Measurements from ENCODE around the gene MYEOV. TPM values are rescaled to one million over a fixed set of nuclear protein-coding genes. Genes with fewer than 3 reads are reported as not detected.

The MYEOV gene
- total RNA-seq, 1 experiment from 2014 or later, result 4.3 TPM

- no peak overlapping the region for H3K4me3 ChIP-seq (ENCODE audit: insufficient read depth, low read depth, low read length)
- no peaks in the 10 kb centered on the region for H3K36me3 ChIP-seq (replicated peaks; ENCODE audit: control insufficient read depth, insufficient read depth, low read length)
- no peaks in the 10 kb centered on the region for H3K27me3 ChIP-seq (ENCODE audit: control insufficient read depth, insufficient read depth, low read length)
- peak; percentile 53 for DNase-seq
Observed at GRCh38 chr11:69299023-69299461, 5.1 kb downstream of the MYEOV start.

GRCh38 chr11:69299572-69299971 lies 5.6 kb downstream of the MYEOV start:
- H3K36me3 ChIP-seq (replicated peaks; ENCODE audit: control insufficient read depth, insufficient read depth, low read length), result no peaks in the 10 kb centered on the region
- no peaks in the 10 kb centered on the region for H3K27me3 ChIP-seq (ENCODE audit: control insufficient read depth, insufficient read depth, low read length)
- DNase-seq, result no peak
- H3K4me3 ChIP-seq (ENCODE audit: insufficient read depth, low read depth, low read length), result no peak overlapping the region

- Histone ChIP-seq H3K4me3 (ENCODE audit: insufficient read depth, low read depth, low read length) (no peak overlapping the region), H3K27me3 (ENCODE audit: control insufficient read depth, insufficient read depth, low read length) (no peaks in the 10 kb centered on the region), H3K36me3 (replicated peaks; ENCODE audit: control insufficient read depth, insufficient read depth, low read length) (no peaks in the 10 kb centered on the region)
- no peak for DNase-seq
Observed at GRCh38 chr11:69300120-69301060, 6.4 kb downstream of the MYEOV start.

GRCh38 chr11:69301081-69301454 lies 7.1 kb downstream of the MYEOV start:
- H3K4me3 ChIP-seq (ENCODE audit: insufficient read depth, low read depth, low read length), result no peak overlapping the region
- DNase-seq, result no peak
- no peaks in the 10 kb centered on the region for H3K36me3 ChIP-seq (replicated peaks; ENCODE audit: control insufficient read depth, insufficient read depth, low read length)

GRCh38 chr11:69301455-69302401 lies 7.8 kb downstream of the MYEOV start:
- Histone ChIP-seq H3K27me3 (ENCODE audit: control insufficient read depth, insufficient read depth, low read length) (no peaks in the 10 kb centered on the region), H3K4me3 (ENCODE audit: insufficient read depth, low read depth, low read length) (no peak overlapping the region), H3K36me3 (replicated peaks; ENCODE audit: control insufficient read depth, insufficient read depth, low read length) (no peaks in the 10 kb centered on the region)
- DNase-seq, result no peak

More at GRCh38 chr11:69301081-69301454, 7.1 kb downstream of the MYEOV start:
- H3K27me3 ChIP-seq (ENCODE audit: control insufficient read depth, insufficient read depth, low read length), result no peaks in the 10 kb centered on the region

- DNase-seq, result no peak
- Histone ChIP-seq H3K27me3 (ENCODE audit: control insufficient read depth, insufficient read depth, low read length) (no peaks in the 10 kb centered on the region), H3K4me3 (ENCODE audit: insufficient read depth, low read depth, low read length) (no peak overlapping the region), H3K36me3 (replicated peaks; ENCODE audit: control insufficient read depth, insufficient read depth, low read length) (no peaks in the 10 kb centered on the region)
Observed at GRCh38 chr11:69302447-69303020, 8.6 kb downstream of the MYEOV start.

GRCh38 chr11:69303427-69303826 lies 9.5 kb downstream of the MYEOV start:
- H3K36me3 ChIP-seq (replicated peaks; ENCODE audit: control insufficient read depth, insufficient read depth, low read length), result no peaks in the 10 kb centered on the region
- no peak for DNase-seq
- H3K27me3 ChIP-seq (ENCODE audit: control insufficient read depth, insufficient read depth, low read length), result no peaks in the 10 kb centered on the region
- H3K4me3 ChIP-seq (ENCODE audit: insufficient read depth, low read depth, low read length), result no peak overlapping the region

- Histone ChIP-seq H3K27me3 (ENCODE audit: control insufficient read depth, insufficient read depth, low read length) (no peaks in the 10 kb centered on the region), H3K4me3 (ENCODE audit: insufficient read depth, low read depth, low read length) (no peak overlapping the region), H3K36me3 (replicated peaks; ENCODE audit: control insufficient read depth, insufficient read depth, low read length) (no peaks in the 10 kb centered on the region)
- DNase-seq, result no peak
Observed at GRCh38 chr11:69304258-69304657, 10.3 kb downstream of the MYEOV start.

GRCh38 chr11:69304686-69305085 lies 10.7 kb downstream of the MYEOV start:
- Histone ChIP-seq H3K4me3 (ENCODE audit: insufficient read depth, low read depth, low read length) (no peak overlapping the region), H3K27me3 (ENCODE audit: control insufficient read depth, insufficient read depth, low read length) (no peaks in the 10 kb centered on the region), H3K36me3 (replicated peaks; ENCODE audit: control insufficient read depth, insufficient read depth, low read length) (no peaks in the 10 kb centered on the region)
- no peak for DNase-seq

GRCh38 chr11:69305885-69306540 lies 12.1 kb downstream of the MYEOV start:
- DNase-seq, result no peak
- H3K36me3 ChIP-seq (replicated peaks; ENCODE audit: control insufficient read depth, insufficient read depth, low read length), result no peaks in the 10 kb centered on the region
- H3K27me3 ChIP-seq (ENCODE audit: control insufficient read depth, insufficient read depth, low read length), result no peaks in the 10 kb centered on the region
- no peak overlapping the region for H3K4me3 ChIP-seq (ENCODE audit: insufficient read depth, low read depth, low read length)

- Histone ChIP-seq H3K27me3 (ENCODE audit: control insufficient read depth, insufficient read depth, low read length) (no peaks in the 10 kb centered on the region), H3K4me3 (ENCODE audit: insufficient read depth, low read depth, low read length) (no peak overlapping the region), H3K36me3 (replicated peaks; ENCODE audit: control insufficient read depth, insufficient read depth, low read length) (no peaks in the 10 kb centered on the region)
- DNase-seq, result no peak
Observed at GRCh38 chr11:69306821-69307220, 12.9 kb downstream of the MYEOV start.

GRCh38 chr11:69307421-69307820 lies 13.5 kb downstream of the MYEOV start:
- DNase-seq, result no peak
- no peak overlapping the region for H3K4me3 ChIP-seq (ENCODE audit: insufficient read depth, low read depth, low read length)
- H3K36me3 ChIP-seq (replicated peaks; ENCODE audit: control insufficient read depth, insufficient read depth, low read length), result no peaks in the 10 kb centered on the region
- H3K27me3 ChIP-seq (ENCODE audit: control insufficient read depth, insufficient read depth, low read length), result no peaks in the 10 kb centered on the region

GRCh38 chr11:69307871-69308431 lies 14.0 kb downstream of the MYEOV start:
- no peaks in the 10 kb centered on the region for H3K36me3 ChIP-seq (replicated peaks; ENCODE audit: control insufficient read depth, insufficient read depth, low read length)
- H3K27me3 ChIP-seq (ENCODE audit: control insufficient read depth, insufficient read depth, low read length), result no peaks in the 10 kb centered on the region
- no peak for DNase-seq
- no peak overlapping the region for H3K4me3 ChIP-seq (ENCODE audit: insufficient read depth, low read depth, low read length)

GRCh38 chr11:69308491-69308911 lies 14.5 kb downstream of the MYEOV start:
- no peak overlapping the region for H3K4me3 ChIP-seq (ENCODE audit: insufficient read depth, low read depth, low read length)
- no peaks in the 10 kb centered on the region for H3K36me3 ChIP-seq (replicated peaks; ENCODE audit: control insufficient read depth, insufficient read depth, low read length)
- no peaks in the 10 kb centered on the region for H3K27me3 ChIP-seq (ENCODE audit: control insufficient read depth, insufficient read depth, low read length)
- DNase-seq, result no peak
